Tibial artery (tissue), 4 donors: ENCODE results near the gene NCBP2L.
A peak's percentile ranks its signal among the peaks of the same experiment; 100 is the strongest.

Source experiments
- DNase-seq, 2 donors: peaks; one replicate each; pipeline ENCODE4 v3.0.0-alpha.2; 2019
- H3K27ac ChIP-seq, 2 donors: fragments of 200-600 bp; sonication (generic) in 1 of 2; 1 replicate in 1 of 2; 2 replicates in 1 of 2; pipeline ENCODE4 v1.5.1; 2018 to 2019; ENCODE audit warnings: mild to moderate bottlenecking in 1 of 2
- H3K27me3 ChIP-seq, 2 donors: fragments of 200-600 bp; sonication (generic) in 1 of 2; one replicate each; pipeline versions ENCODE4 v1.5.1 to v1.6.0; 2016 to 2019
- H3K36me3 ChIP-seq, 3 donors: fragments of 200-600 bp; sonication (generic) in 2 of 3; one replicate each; pipeline ENCODE4 v1.5.1; 2016 to 2019; ENCODE audit warnings: mild to moderate bottlenecking in 2 of 3
- H3K4me1 ChIP-seq, 4 donors: fragments of 200-600 bp; sonication (generic) in 2 of 4; 1 replicate in 3 of 4; 2 replicates in 1 of 4; pipeline ENCODE4 v1.5.1; 2016 to 2019
- H3K4me3 ChIP-seq, 2 donors: fragments of 200-600 bp; sonication (generic) in 1 of 2; 1 replicate in 1 of 2; 2 replicates in 1 of 2; pipeline ENCODE4 v1.5.1; 2018 to 2019; ENCODE audit warnings: mild to moderate bottlenecking in 2 of 2
- H3K9me3 ChIP-seq, 3 donors: fragments of 200-600 bp; sonication (generic) in 1 of 3; one replicate each; pipeline ENCODE4 v1.5.1; 2016 to 2019
- intact Hi-C: fragments of 100-400 bp; cut with DNase I; formaldehyde crosslinking; loops from one replicate; pipeline ENCODE4 v1.15.0; 2023; ENCODE audit warnings: low total_unique reads
- TF ChIP-seq, protein P1 (sequence below), 2 experiments: fragments of 200-600 bp in 1 of 2; fragments of 450-650 bp in 1 of 2; IDR thresholded peaks; one replicate each; pipeline ENCODE4 v1.5.1; 2017 to 2019; ENCODE audit warnings: antibody characterized with exemption in 2 of 2, mild to moderate bottlenecking in 1 of 2, moderate library complexity in 1 of 2

NCBP2L gene

DNA sequence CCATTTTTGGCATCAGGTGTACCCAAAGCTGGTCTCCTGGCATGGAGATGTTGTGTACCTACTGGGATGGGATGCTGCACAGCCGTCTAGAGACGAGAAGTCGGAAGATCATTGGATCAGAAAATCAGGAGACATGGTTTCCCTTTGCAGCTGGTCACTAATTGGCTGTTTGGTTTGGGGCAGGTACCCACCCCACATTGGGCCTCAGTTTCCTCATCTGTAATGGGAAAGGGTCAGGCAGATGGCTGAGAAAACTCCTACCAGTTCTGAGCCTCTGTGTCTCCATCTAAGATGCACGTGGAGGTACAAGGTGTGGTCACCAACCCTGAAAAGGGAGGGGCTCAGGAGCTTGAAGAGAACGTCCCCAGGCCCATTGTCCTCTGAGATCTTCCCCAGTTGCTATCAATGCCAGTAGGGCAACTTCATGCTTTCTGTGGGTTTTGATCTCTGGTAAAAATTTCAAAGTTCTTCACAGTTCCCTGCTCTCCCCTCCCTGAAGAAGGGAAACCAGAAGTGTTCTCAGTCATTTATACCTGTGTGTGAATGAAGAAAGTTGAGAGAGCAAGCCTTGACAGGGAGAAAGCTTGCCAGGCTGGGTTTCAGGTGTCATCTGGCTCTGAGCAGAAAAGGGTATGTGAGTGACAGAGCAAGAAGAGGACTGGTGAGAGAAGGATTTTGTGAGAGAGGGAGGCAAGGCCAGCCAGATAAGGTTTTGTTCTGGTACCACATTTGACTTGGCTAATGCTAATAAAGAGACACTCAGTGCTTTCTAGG lies 17.0 kb upstream of the NCBP2L start:
- no peak for DNase-seq
- Histone ChIP-seq H3K36me3 (no peaks in the 10 kb centered on the region), H3K27me3 (no peaks in the 10 kb centered on the region), H3K9me3 (no peaks in the 10 kb centered on the region), H3K27ac (peak overlapping the region in 1 of 2 donors; percentile 39), H3K4me3 (no peak overlapping the region), H3K4me1 (peaks cover 0 to 12% (median 0%) of the 10 kb centered on the region in 4 donors)
- intact Hi-C loops = no loop called here
- TF ChIP-seq, protein P1, sequence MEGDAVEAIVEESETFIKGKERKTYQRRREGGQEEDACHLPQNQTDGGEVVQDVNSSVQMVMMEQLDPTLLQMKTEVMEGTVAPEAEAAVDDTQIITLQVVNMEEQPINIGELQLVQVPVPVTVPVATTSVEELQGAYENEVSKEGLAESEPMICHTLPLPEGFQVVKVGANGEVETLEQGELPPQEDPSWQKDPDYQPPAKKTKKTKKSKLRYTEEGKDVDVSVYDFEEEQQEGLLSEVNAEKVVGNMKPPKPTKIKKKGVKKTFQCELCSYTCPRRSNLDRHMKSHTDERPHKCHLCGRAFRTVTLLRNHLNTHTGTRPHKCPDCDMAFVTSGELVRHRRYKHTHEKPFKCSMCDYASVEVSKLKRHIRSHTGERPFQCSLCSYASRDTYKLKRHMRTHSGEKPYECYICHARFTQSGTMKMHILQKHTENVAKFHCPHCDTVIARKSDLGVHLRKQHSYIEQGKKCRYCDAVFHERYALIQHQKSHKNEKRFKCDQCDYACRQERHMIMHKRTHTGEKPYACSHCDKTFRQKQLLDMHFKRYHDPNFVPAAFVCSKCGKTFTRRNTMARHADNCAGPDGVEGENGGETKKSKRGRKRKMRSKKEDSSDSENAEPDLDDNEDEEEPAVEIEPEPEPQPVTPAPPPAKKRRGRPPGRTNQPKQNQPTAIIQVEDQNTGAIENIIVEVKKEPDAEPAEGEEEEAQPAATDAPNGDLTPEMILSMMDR (IDR thresholded peaks at IDR 0.05) = no peak

DNA sequence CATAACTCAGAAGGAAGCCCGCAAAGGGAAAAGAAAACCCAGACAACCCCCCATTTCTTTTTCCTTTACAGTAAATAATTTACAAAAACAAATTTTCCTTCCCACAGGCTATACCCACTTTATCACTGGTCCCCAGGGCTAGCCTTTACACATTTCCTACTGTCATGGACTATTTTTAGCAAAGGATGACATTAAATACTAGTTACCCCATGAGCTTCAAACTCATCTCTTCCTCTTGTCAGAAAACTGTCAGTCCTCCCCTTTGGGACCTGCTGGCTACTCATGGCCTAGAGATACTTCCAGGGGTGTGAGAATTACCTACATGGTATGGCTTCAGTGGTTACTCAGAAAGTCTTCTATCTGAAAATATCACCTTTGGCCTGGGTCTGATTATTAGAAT lies 13.9 kb upstream of the NCBP2L start:
- intact Hi-C loops = no loop called here
- TF ChIP-seq, protein P1 (IDR thresholded peaks at IDR 0.05) = no peak
- H3K9me3 ChIP-seq = no peaks in the 10 kb centered on the region
- no peaks in the 10 kb centered on the region for H3K36me3 ChIP-seq
- peaks cover 0 to 12% (median 0%) of the 10 kb centered on the region in 4 donors for H3K4me1 ChIP-seq
- no peak overlapping the region for H3K4me3 ChIP-seq
- H3K27me3 ChIP-seq = no peaks in the 10 kb centered on the region
- no peak overlapping the region for H3K27ac ChIP-seq
- DNase-seq = no peak

- H3K36me3 ChIP-seq = no peaks in the 10 kb centered on the region
- TF ChIP-seq, protein P1 (IDR thresholded peaks at IDR 0.05) = no peak
Observed at GRCh38 chrX:107764845-107765608, 12.5 kb upstream of the NCBP2L start.

GRCh38 chrX:107766470-107767150 lies 10.9 kb upstream of the NCBP2L start:
- H3K9me3 ChIP-seq = no peaks in the 10 kb centered on the region
- TF ChIP-seq, protein P1 (IDR thresholded peaks at IDR 0.05) = no peak
- no peak overlapping the region for H3K4me3 ChIP-seq
- no peaks in the 10 kb centered on the region for H3K27me3 ChIP-seq
- no peaks in the 10 kb centered on the region for H3K36me3 ChIP-seq
- DNase-seq = peak; percentile 64 to 73
- peak overlapping the region in 1 of 2 donors; percentile 46 for H3K27ac ChIP-seq
- intact Hi-C loops = no loop called here
- H3K4me1 ChIP-seq = no peaks in the 10 kb centered on the region

More at GRCh38 chrX:107764845-107765608, 12.5 kb upstream of the NCBP2L start:
- H3K9me3 ChIP-seq = no peaks in the 10 kb centered on the region
- no peaks in the 10 kb centered on the region for H3K27me3 ChIP-seq
- no peak overlapping the region for H3K27ac ChIP-seq
- intact Hi-C loops = no loop called here
- H3K4me3 ChIP-seq = no peak overlapping the region
- H3K4me1 ChIP-seq = peaks cover 0 to 7% (median 0%) of the 10 kb centered on the region in 4 donors
- DNase-seq = no peak

DNA sequence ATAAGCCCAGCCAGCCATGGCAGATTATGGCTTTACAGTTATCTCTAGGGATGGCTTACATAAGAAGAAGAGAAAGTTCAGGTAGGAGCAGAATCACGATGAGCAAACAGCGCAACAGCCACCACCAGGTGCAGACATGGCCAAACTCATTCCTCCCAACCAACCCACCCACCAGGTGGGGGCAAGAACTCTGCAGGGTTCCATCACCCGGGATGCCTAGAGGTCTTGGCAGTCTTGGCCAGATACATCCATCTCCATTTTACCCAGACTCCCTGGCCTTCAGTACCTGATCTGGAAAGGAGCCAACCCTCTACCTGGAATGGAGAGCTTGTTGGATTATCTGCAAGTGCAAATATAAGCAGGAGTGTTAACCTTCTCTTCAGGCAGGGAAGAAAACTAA lies 9.5 kb upstream of the NCBP2L start:
- intact Hi-C loops = no loop called here
- no peak overlapping the region for H3K4me3 ChIP-seq
- TF ChIP-seq, protein P1 (IDR thresholded peaks at IDR 0.05) = no peak
- peaks cover 0 to 9% (median 2%) of the 10 kb centered on the region in 4 donors for H3K4me1 ChIP-seq
- DNase-seq = no peak
- H3K27me3 ChIP-seq = no peaks in the 10 kb centered on the region
- no peaks in the 10 kb centered on the region for H3K9me3 ChIP-seq
- H3K27ac ChIP-seq = no peak overlapping the region
- no peaks in the 10 kb centered on the region for H3K36me3 ChIP-seq
